GM18867 (cell line): ENCODE results near the gene TMEM52.
"Not testable (repeated sequence)": the region's sequence is repeated elsewhere in the genome, so short reads cannot be mapped to it uniquely, and the experiment has no call there.

ENCODE experiments used
- ATAC-seq: cut with Tn5 transposase; IDR thresholded peaks from one replicate; pipeline ENCODE4 v1.9.1; 2021; ENCODE audit warnings: mild to moderate bottlenecking, moderate library complexity; ENCODE audit not compliant: unreplicated experiment

Gene TMEM52

DNA sequence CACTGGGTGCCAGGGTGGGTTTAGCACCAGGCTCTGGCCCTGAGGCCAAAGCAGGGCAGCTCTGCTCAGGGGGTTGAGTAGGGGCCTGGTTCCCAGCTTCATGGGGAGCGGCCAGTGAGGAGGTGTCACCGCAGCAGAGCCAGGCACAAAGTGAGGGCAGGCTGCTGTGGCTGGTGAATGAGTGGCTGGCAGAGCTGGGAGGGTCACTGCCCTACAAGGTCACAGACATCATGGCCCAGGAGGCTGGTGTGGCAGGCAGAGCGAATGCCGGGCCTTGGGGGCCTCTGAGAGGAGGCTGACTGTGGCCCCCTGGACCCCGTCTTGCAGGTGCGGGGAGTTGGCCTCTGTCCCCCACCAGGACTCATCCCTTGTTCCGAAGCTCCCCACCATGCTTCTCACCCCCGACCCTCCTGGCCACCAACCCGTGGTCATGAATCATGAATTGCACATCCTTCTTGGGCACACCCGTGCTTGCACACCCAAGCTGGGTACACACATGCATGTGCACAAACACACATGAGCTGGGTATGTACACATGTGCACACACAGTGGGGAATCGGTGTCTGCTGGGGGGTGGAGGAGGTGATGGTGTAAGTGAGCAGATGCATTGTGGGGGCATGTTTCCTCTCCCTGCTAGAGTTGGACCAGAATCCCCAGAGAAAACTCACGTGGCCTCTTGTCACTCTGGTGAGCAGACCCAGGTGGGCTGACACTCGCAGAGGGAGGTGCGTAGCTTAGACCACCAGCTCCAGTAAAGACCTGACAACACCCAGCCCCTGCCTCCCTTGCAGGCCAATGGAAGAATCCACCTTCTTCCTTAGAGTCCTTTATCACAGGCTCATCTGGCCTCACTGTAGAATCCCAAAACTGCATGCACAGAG is 23.4 kb downstream of the TMEM52 start:
- no peak for ATAC-seq

GRCh38 chr1:1895060-1895418 is 24.0 kb downstream of the TMEM52 start:
- no peak for ATAC-seq

DNA sequence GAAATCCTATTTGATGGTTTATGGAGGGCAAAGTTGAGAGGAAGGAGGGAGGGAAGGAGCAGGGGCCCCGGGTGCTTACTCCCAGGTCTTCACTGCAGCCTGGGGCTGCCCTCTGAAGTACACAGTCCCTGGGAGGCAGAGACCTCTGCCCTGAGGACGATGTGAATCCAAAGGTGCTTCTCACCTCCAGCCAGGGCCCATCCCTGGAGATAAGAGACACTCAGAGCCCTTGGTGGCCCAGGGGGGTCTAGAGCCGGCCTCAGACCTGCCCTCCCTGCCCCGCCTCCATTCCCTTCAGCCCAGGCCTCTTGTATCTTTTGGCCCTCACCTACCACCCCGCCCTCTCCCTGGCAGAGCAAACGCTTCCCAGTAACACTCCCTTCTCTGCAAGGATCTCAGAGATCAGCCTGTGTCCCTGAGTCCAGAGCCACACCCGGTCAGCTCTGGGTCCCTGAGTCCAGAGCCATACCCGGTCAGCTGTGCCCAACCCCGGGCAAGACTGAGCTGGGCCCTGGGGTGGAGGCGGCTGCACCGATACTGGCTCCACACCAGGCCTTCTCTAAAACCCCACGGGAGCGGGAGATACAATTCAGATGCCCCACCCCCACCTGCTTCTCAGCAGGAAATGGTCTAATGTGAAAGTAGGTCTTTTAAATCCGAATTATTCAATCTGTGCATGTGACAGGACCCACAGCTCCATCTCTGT is 24.6 kb downstream of the TMEM52 start:
- ATAC-seq: no peak

GRCh38 chr1:1893997-1894353 is 25.1 kb downstream of the TMEM52 start:
- ATAC-seq: no peak

- ATAC-seq: no peak
Observed at GRCh38 chr1:1893291-1893985, 25.6 kb downstream of the TMEM52 start.

GRCh38 chr1:1892763-1893120 is 26.3 kb downstream of the TMEM52 start:
- ATAC-seq: no peak

DNA sequence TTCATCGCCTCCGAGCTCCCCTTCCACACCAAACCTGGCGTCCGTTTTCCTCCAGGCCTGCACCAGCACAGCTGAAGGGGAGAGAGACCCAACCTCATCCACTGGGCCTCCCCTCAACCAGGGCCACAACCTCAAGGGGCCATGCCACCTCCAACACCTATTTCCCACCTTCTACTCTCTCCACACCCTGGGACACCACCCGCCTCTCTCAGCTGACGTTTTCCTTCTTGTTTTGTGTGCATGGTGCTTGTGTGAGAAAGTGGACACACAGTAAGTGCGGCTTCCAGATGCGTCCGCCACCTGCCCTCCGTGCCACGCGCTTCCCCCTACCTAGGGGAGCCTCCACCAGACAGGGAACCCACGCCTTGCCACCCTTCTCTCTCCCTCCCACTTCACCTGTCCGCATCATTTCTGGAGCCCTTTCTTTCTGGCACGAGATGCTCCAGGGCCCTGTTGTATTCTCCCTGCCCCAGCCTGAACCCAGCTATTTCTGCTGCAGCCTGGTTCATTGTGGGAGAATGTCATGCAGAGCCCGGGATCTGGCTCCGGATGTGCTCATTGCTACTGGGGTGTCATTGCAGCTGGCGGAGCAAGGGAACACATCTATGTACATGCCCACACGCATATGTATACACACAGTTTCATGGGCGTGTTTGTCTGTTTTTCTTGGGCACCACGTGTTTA is 26.9 kb downstream of the TMEM52 start:
- no peak for ATAC-seq

GRCh38 chr1:1891349-1892078 is 27.6 kb downstream of the TMEM52 start:
- ATAC-seq: no peak

- peak; percentile 65 for ATAC-seq
Observed at GRCh38 chr1:1890506-1891348, 28.4 kb downstream of the TMEM52 start, which contains the start of gene GNB1. TSS of gene GNB1 (minus strand) at chr1:1891087. CDS start at chr1:1825453, 65,634 bp downstream.

DNA sequence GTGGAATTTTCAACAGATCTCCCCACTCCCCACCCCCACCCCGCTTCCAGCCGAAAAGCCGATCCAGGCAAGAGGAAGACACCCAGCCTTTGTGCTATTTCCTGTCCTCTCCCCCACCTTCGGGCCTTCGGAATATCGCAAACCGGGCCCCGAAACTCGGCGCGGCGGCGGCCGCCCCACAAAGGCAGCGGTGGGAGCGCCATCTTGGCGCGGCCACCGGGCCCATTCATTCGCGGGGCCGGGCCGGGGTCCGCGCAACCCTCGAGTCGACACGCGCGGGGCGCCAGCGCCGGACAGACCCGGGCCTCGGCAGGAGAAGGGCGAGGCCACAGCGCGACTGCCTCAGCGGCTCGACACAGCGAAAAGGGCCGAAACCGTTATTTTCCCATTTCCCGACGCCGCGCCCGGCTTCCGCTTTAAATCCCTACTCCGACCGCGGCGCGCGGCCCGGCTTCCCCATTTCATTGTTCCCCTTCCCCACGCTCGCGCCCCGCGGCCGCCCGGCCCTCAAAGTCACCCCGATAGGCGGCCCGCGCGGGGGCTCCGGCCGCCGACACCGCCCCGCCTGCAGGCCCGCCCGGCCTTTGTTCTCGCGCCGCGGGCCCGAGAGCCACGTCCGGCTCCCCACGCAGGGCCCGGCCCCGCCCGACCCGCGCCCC is 29.1 kb downstream of the TMEM52 start:
- peak; percentile 39 for ATAC-seq

DNA sequence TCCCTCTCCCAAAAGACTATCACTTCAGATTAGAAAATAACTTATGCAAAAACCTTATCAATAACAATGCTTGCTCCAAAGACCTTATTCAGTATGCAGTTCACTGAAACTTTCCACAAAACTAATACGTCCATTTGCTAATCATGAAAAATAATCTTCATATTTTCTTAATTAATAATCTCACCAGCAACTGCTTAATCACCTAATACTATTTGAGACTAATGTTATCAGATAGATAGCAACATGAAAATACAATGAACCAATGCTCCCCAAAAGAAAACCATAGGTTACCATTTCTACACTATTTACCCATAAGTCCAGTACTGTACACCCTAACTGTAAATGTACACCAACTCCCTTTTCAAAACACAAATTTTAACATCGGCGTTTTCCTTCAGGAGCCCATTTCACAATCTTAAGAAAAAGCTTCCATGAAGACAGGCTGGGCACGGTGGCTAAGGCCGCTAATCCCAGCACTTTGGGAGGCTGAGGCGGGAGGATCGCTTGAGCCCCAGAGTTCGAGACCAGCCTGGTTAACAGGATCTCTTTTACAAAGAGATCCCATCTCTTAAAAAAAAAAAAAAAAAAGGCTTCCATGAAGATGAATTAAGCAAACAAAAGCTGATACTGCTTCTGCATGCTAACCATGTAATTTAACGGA is 29.9 kb downstream of the TMEM52 start:
- ATAC-seq: no peak

- not testable (repeated sequence) for ATAC-seq
Observed at GRCh38 chr1:1883890-1884289, 35.2 kb downstream of the TMEM52 start.

DNA sequence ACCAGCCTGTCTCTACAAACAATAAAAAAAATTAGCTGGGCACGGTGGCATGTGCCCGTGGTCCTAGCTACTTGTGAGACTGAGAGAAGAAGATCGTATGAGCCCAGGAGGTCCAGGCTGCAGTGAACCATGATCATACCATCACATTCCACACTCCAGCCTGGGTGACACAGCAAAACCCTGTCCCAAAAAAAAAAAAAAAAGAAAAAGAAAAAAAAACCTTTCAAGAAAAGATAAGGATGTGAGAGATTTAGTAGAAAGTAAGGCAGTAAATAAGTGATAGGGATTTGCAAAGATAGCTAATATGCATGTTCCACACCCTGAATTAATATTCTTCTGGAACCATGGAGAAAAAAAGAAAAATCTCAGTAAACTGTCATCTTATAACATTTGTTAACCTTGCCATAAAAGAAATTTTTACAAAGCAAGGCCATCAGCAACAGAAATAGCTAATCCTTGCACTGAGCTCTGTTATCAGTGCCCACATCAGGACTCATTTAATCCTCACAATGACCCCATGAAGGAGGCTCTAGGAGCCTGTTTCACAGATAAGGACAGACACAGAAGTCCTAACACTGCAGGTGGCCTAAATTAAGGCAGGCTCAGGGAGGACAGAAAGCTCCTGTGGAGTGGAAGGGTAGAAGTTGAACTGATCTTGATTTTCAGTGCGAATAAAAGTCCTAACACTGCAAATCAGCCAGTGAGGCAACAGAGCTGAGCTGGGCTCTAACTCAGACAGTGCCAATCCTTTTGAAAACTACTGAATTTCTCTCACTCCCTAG is 35.8 kb downstream of the TMEM52 start:
- ATAC-seq: no peak

DNA sequence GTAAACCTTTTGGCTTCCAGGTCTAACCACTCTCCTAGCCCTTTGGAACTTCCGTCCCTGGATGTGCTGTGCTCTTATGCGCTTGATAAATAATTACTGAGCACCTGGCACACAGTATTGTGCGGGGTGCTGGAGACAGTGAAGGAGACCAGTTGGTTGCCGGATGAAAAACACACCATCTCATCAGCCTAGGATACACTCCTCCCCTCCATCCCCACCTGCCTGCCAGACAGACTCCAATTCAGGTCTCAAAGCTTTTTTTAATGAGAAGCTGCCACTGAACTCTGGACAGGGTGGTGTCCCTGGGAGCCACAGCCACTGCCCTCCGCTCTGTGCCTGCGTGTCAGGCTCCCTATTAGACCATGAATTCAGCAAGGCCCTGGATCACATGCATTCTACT is 37.4 kb downstream of the TMEM52 start:
- ATAC-seq: no peak

GRCh38 chr1:1880617-1881312 is 38.3 kb downstream of the TMEM52 start:
- no peak for ATAC-seq

DNA sequence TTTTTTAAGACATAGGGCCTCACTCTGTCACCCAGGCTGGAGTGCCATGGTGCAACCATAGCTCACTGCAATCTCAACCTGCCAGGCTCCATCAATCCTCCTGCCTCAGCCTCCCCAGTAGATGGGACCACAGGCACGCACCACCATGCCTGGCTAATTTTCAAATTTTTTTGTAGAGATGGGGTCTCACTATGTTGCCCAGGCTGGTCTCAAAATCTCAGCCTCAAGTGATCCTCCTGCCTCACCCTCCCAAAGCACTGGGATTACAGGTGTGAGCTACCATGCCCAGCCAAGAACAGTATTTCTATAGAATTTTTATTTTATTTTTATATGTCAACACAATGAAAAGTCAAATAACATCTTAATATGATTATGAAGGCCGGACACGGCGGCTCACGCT is 39.1 kb downstream of the TMEM52 start:
- no peak for ATAC-seq

GRCh38 chr1:1877865-1878436 is 41.1 kb downstream of the TMEM52 start:
- no peak for ATAC-seq
